IMR-90 (cell line): ENCODE data around the gene PITPNM3. TPM values are rescaled to one million over a fixed set of nuclear protein-coding genes. Genes with fewer than 3 reads are reported as not detected.

Experiments used
- ATAC-seq: fragments of 200-7000 bp; cut with Tn5 transposase; 2 replicates; pipeline ENCODE4 v1.9.1; 2020; ENCODE audit warnings: low read depth, mild to moderate bottlenecking, moderate library complexity
- BruUV-seq: library from RNA; stranded (reverse); fragments of 400-500 nt; replicated peaks from 2 replicates; lab custom pipeline; 2021; lab: Mats Ljungman, UMichigan
- CTCF ChIA-PET: fragments of 300-600 bp; formaldehyde crosslinking; extraction: SDS; loops from one replicate; lab custom pipeline; 2021; ENCODE audit warnings: antibody characterized with exemption; lab: Yijun Ruan, JAX
- POLR2A ChIA-PET: fragments of 300-600 bp; sonication (Branson Sonifier 250); formaldehyde crosslinking; loops from one replicate; lab custom pipeline; 2022; ENCODE audit warnings: antibody characterized with exemption; ENCODE audit not compliant: unreplicated experiment; lab: Charles Lee
- DNase-seq: peaks from one replicate; pipeline ENCODE4 v3.0.0; 2013
- H2AFZ ChIP-seq: replicated peaks from 2 replicates; pipeline ENCODE3; 2013; ENCODE audit warnings: low read length, mild to moderate bottlenecking; ENCODE audit not compliant: poor library complexity
- H2AK5ac ChIP-seq: 2 replicates; pipeline ENCODE4 v1.6.1; 2013; ENCODE audit warnings: low read depth, low read length, inconsistent platforms
- H2AK9ac ChIP-seq: replicated peaks from 2 replicates; pipeline ENCODE3; 2013; ENCODE audit warnings: mild to moderate bottlenecking, low read depth, low read length, moderate library complexity; ENCODE audit not compliant: poor library complexity
- H2BK120ac ChIP-seq: 2 replicates; pipeline ENCODE4 v1.6.1; 2013; ENCODE audit warnings: low read depth, low read length, inconsistent platforms
- H2BK15ac ChIP-seq: 3 replicates; pipeline ENCODE4 v1.6.1; 2013; ENCODE audit warnings: low read depth, low read length, inconsistent platforms
- H2BK20ac ChIP-seq: 2 replicates; pipeline ENCODE4 v1.6.1; 2013; ENCODE audit warnings: low read depth, mild to moderate bottlenecking, inconsistent platforms, low read length, moderate library complexity
- H2BK5ac ChIP-seq: 2 replicates; pipeline ENCODE4 v1.6.1; 2013; ENCODE audit warnings: mild to moderate bottlenecking, low read depth, low read length, inconsistent platforms; ENCODE audit not compliant: poor library complexity, severe bottlenecking
- H3K14ac ChIP-seq: replicated peaks from 2 replicates; pipeline ENCODE4 v1.6.1; 2013; ENCODE audit warnings: low read depth, low read length, inconsistent platforms
- H3K18ac ChIP-seq: 2 replicates; pipeline ENCODE4 v1.6.1; 2013; ENCODE audit warnings: low read depth, low read length, control low read depth
- H3K23ac ChIP-seq: 2 replicates; pipeline ENCODE4 v1.6.1; 2013; ENCODE audit warnings: low read depth, low read length, inconsistent platforms
- H3K27ac ChIP-seq: 2 replicates; pipeline ENCODE4 v1.5.1; 2013; ENCODE audit warnings: mild to moderate bottlenecking, control low read depth, low read length; ENCODE audit not compliant: insufficient read depth
- H3K27me3 ChIP-seq: 2 replicates; pipeline ENCODE4 v1.6.1; 2013; ENCODE audit warnings: low read length; ENCODE audit not compliant: control insufficient read depth, insufficient read depth
- H3K36me3 ChIP-seq: 2 replicates; pipeline ENCODE4 v1.6.1; 2013; ENCODE audit warnings: low read length, mixed read lengths; ENCODE audit not compliant: control insufficient read depth, insufficient read depth
- H3K4ac ChIP-seq: 2 replicates; pipeline ENCODE4 v1.6.1; 2013; ENCODE audit warnings: low read depth, low read length, inconsistent platforms
- H3K4me1 ChIP-seq: 2 replicates; pipeline ENCODE4 v1.6.1; 2013; ENCODE audit warnings: low read length, mixed read lengths; ENCODE audit not compliant: control insufficient read depth, insufficient read depth
- H3K4me2 ChIP-seq: 2 replicates; pipeline ENCODE4 v1.6.1; 2013; ENCODE audit warnings: low read depth, mild to moderate bottlenecking, control low read depth, low read length, moderate library complexity
- H3K4me3 ChIP-seq: 2 replicates; pipeline ENCODE4 v1.5.1; 2013; ENCODE audit warnings: low read depth, mild to moderate bottlenecking, control low read depth, low read length, moderate library complexity; ENCODE audit not compliant: insufficient read depth
- H3K56ac ChIP-seq: 2 replicates; pipeline ENCODE4 v1.6.1; 2013; ENCODE audit warnings: low read length, inconsistent platforms; ENCODE audit not compliant: insufficient read depth; ENCODE audit errors: extremely low read depth
- H3K79me1 ChIP-seq, 2 experiments: 2 replicates each; pipeline ENCODE4 v1.6.1; 2013; ENCODE audit warnings: low read length in 2 of 2, inconsistent platforms in 1 of 2, low read depth in 1 of 2
- H3K9ac ChIP-seq: 2 replicates; pipeline ENCODE4 v1.6.1; 2013; ENCODE audit warnings: low read depth, low read length, control low read depth
- H3K9me1 ChIP-seq: 2 replicates; pipeline ENCODE4 v1.6.1; 2013; ENCODE audit warnings: low read length, inconsistent platforms; ENCODE audit not compliant: insufficient read depth
- H3K9me3 ChIP-seq: 2 replicates; pipeline ENCODE4 v1.6.1; 2013; ENCODE audit warnings: low read length; ENCODE audit not compliant: control insufficient read depth, insufficient read depth
- H4K20me1 ChIP-seq: 2 replicates; pipeline ENCODE4 v1.6.1; 2013; ENCODE audit warnings: low read length, inconsistent platforms; ENCODE audit not compliant: insufficient read depth
- H4K5ac ChIP-seq: 2 replicates; pipeline ENCODE4 v1.6.1; 2013; ENCODE audit warnings: mild to moderate bottlenecking, low read depth, low read length, control low read depth
- H4K8ac ChIP-seq, 2 experiments: 2 replicates each; pipeline ENCODE4 v1.6.1; 2013; ENCODE audit warnings: low read depth in 2 of 2, low read length in 2 of 2, control low read depth in 1 of 2, inconsistent platforms in 1 of 2
- H4K91ac ChIP-seq: 2 replicates; pipeline ENCODE4 v1.6.1; 2013; ENCODE audit warnings: low read depth, low read length, inconsistent platforms; ENCODE audit not compliant: insufficient read depth
- CEBPB ChIP-seq: IDR thresholded peaks from 2 replicates; pipeline ENCODE4 v1.6.1; 2012; ENCODE audit warnings: low read depth, low read length, improper control_type of control experiment
- CHD1 ChIP-seq: IDR thresholded peaks from 2 replicates; pipeline ENCODE4 v1.6.1; 2012; ENCODE audit warnings: low read depth, low read length, improper control_type of control experiment
- FOS ChIP-seq: fragments of 150-350 bp; IDR thresholded peaks from 2 replicates; pipeline ENCODE4 v1.6.1; 2016; ENCODE audit warnings: low read depth, low read length
- MXI1 ChIP-seq: IDR thresholded peaks from 2 replicates; pipeline ENCODE4 v1.6.1; 2012; ENCODE audit warnings: low read depth, mild to moderate bottlenecking, low read length, moderate library complexity, borderline replicate concordance
- NFE2L2 ChIP-seq: fragments of 150-350 bp; IDR thresholded peaks from 2 replicates; pipeline ENCODE4 v1.6.1; 2016; ENCODE audit warnings: low read depth, mild to moderate bottlenecking, low read length
- POLR2A ChIP-seq: IDR thresholded peaks from 2 replicates; pipeline ENCODE4 v1.6.1; 2012; ENCODE audit warnings: mild to moderate bottlenecking, low read depth, low read length
- RAD21 ChIP-seq: IDR thresholded peaks from 2 replicates; pipeline ENCODE4 v1.6.1; 2012; ENCODE audit warnings: low read length, improper control_type of control experiment
- RFX5 ChIP-seq: IDR thresholded peaks from 2 replicates; pipeline ENCODE4 v1.8.0; 2012; ENCODE audit warnings: low read depth, mild to moderate bottlenecking, low read length, moderate library complexity
- SMC3 ChIP-seq: fragments of 150-350 bp; IDR thresholded peaks from 2 replicates; pipeline ENCODE4 v1.6.1; 2016; ENCODE audit warnings: low read depth, mild to moderate bottlenecking, antibody characterized with exemption, low read length, moderate library complexity
- USF2 ChIP-seq: fragments of 150-350 bp; IDR thresholded peaks from 2 replicates; pipeline ENCODE4 v1.6.1; 2017; ENCODE audit warnings: mild to moderate bottlenecking, antibody characterized with exemption, low read length, low read depth
- WGBS, 2 experiments: methylation state at CpG; one replicate each; pipeline versions ENCODE4 v1.1.5 to v1.1.7; 2013; ENCODE audit warnings: missing lambda C conversion rate in 2 of 2; ENCODE audit not compliant: insufficient read length in 1 of 2; ENCODE audit errors: extremely low coverage in 2 of 2; 5-methylcytosine and 5-hydroxymethylcytosine counted together
- dilution Hi-C: fragments of 300-500 bp; cut with HindIII; formaldehyde crosslinking; loops from one replicate; pipeline ENCODE4 v1.14.3; 2018; ENCODE audit warnings: low sequenced_read_pairs; ENCODE audit not compliant: unreplicated experiment
- in situ Hi-C: fragments of 300-500 bp; cut with MboI; formaldehyde crosslinking; loops from 3 replicates; pipeline ENCODE4 v1.14.3; 2019; ENCODE audit warnings: low sequenced_read_pairs, inconsistent platforms, mixed read lengths
- intact Hi-C: fragments of 100-400 bp; cut with micrococcal nuclease; formaldehyde crosslinking; loops from 2 replicates; pipeline ENCODE4 v1.10.0; 2022
- polyA plus RNA-seq, 3 experiments: library from polyadenylated mRNA; depleted of rRNA; stranded (reverse); fragments of >200 nt; gene quantifications; 2 replicates each; pipeline ENCODE4 v1.2.3, GENCODE V29; 2012; ENCODE audit warnings: low replicate concordance in 1 of 3
- total RNA-seq: library from RNA; depleted of rRNA; stranded (reverse); fragments of >200 nt; gene quantifications from 2 replicates; pipeline ENCODE4 v1.2.3, GENCODE V29; 2012
- TF ChIP-seq, protein P1 (sequence below): conservative IDR thresholded peaks from 2 replicates; pipeline ENCODE4 v1.5.1; 2012; ENCODE audit warnings: mild to moderate bottlenecking, low read depth, low read length, improper control_type of control experiment

The PITPNM3 gene
- total and polyA plus RNA-seq, 2 of the 4 experiments (the other 2 are of a cell fraction) = 0.54 to 1.7 TPM

GRCh38 chr17:6453279-6454024, 102.9 kb downstream of the PITPNM3 start:
- H4K8ac ChIP-seq = no peak overlapping the region
- H3K4me3 ChIP-seq = no peak overlapping the region
- no peaks in the 10 kb centered on the region for H3K36me3 ChIP-seq
- peak overlapping the region; percentile 35 for H2AK9ac ChIP-seq
- H2AFZ ChIP-seq = no peak overlapping the region
- H3K27me3 ChIP-seq = no peaks in the 10 kb centered on the region
- dilution Hi-C loops (no loop called here), in situ Hi-C loops (no loop called here), intact Hi-C loops (no loop called here)
- no peak overlapping the region for H3K9ac ChIP-seq
- WGBS, 2 experiments = 69% methylated on average over 9 of the region's 14 CpGs; no CpG with 5 or more reads in 1 of the 2 experiments
- ATAC-seq = no peak
- H3K4ac ChIP-seq = no peak overlapping the region
- H3K27ac ChIP-seq = no peak overlapping the region
- H2BK15ac ChIP-seq = no peak overlapping the region
- H3K9me1 ChIP-seq = peaks cover 9% of the 10 kb centered on the region
- no peak overlapping the region for H4K91ac ChIP-seq
- CTCF ChIA-PET = no interaction called here
- BruUV-seq = no TSS peak
- H3K9me3 ChIP-seq = no peaks in the 10 kb centered on the region
- H3K23ac ChIP-seq = no peak overlapping the region
- no peak overlapping the region for H2BK120ac ChIP-seq
- TF ChIP-seq NFE2L2 = no peak
- no peak for TF ChIP-seq MXI1
- TF ChIP-seq, protein P1, sequence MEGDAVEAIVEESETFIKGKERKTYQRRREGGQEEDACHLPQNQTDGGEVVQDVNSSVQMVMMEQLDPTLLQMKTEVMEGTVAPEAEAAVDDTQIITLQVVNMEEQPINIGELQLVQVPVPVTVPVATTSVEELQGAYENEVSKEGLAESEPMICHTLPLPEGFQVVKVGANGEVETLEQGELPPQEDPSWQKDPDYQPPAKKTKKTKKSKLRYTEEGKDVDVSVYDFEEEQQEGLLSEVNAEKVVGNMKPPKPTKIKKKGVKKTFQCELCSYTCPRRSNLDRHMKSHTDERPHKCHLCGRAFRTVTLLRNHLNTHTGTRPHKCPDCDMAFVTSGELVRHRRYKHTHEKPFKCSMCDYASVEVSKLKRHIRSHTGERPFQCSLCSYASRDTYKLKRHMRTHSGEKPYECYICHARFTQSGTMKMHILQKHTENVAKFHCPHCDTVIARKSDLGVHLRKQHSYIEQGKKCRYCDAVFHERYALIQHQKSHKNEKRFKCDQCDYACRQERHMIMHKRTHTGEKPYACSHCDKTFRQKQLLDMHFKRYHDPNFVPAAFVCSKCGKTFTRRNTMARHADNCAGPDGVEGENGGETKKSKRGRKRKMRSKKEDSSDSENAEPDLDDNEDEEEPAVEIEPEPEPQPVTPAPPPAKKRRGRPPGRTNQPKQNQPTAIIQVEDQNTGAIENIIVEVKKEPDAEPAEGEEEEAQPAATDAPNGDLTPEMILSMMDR = no peak
- TF ChIP-seq CEBPB = no peak
- TF ChIP-seq SMC3 = no peak
- no peak for TF ChIP-seq RFX5
- no peak for TF ChIP-seq USF2
- no peak for TF ChIP-seq POLR2A
- no peak for TF ChIP-seq FOS
- TF ChIP-seq RAD21 = no peak
- no peak for TF ChIP-seq CHD1
- POLR2A ChIA-PET = no interaction called here
- no peak overlapping the region for H2BK5ac ChIP-seq
- H3K4me2 ChIP-seq = no peak overlapping the region
- peaks cover 13% of the 10 kb centered on the region for H3K4me1 ChIP-seq
- no peak overlapping the region for H3K18ac ChIP-seq
- no peak overlapping the region for H3K56ac ChIP-seq
- no peak for DNase-seq
- H2BK20ac ChIP-seq = no peak overlapping the region
- H4K5ac ChIP-seq = no peak overlapping the region
- no peak overlapping the region for H3K14ac ChIP-seq
- H4K20me1 ChIP-seq = no peaks in the 10 kb centered on the region
- H3K79me1 ChIP-seq = no peaks in the 10 kb centered on the region
- no peak overlapping the region for H2AK5ac ChIP-seq
